Prostate gland (tissue), 2 donors: Measurements from ENCODE around the gene CDH13. TPM values are rescaled to one million over a fixed set of nuclear protein-coding genes. Genes with fewer than 3 reads are reported as not detected.

Experiments used
- DNase-seq: peaks from one replicate; pipeline ENCODE4 v3.0.0-alpha.2; 2019; ENCODE audit warnings: low spot score
- H3K27ac ChIP-seq, 2 donors: fragments of 200-600 bp; sonication (generic); 2 replicates each; pipeline ENCODE4 v1.5.1; 2017 to 2019
- H3K27me3 ChIP-seq: fragments of 200-600 bp; sonication (generic); replicated peaks from 2 replicates; pipeline ENCODE4 v1.5.1; 2019; ENCODE audit not compliant: insufficient read depth
- H3K36me3 ChIP-seq, 2 donors: fragments of 200-600 bp; sonication (generic); 1 replicate in 1 of 2; 2 replicates in 1 of 2; pipeline versions ENCODE4 v1.5.1 to v1.8.1; 2017 to 2019
- H3K4me1 ChIP-seq: fragments of 200-600 bp; sonication (generic); replicated peaks from 2 replicates; pipeline ENCODE4 v1.5.1; 2019
- H3K4me3 ChIP-seq, 2 donors: fragments of 200-600 bp; sonication (generic); 2 replicates each; pipeline ENCODE4 v1.5.1; 2017 to 2019
- H3K9me3 ChIP-seq: fragments of 200-600 bp; sonication (generic); 2 replicates; pipeline ENCODE4 v1.5.1; 2017
- CTCF ChIP-seq, 4 experiments: fragments of 200-600 bp in 2 of 4; fragments of 450-650 bp in 2 of 4; sonication (generic) in 2 of 4; IDR thresholded peaks; 1 replicate in 3 of 4; 2 replicates in 1 of 4; pipeline ENCODE4 v1.5.1; 2016 to 2019; ENCODE audit warnings: antibody characterized with exemption in 4 of 4, mild to moderate bottlenecking in 2 of 4, moderate library complexity in 2 of 4
- POLR2A ChIP-seq: fragments of 450-650 bp; IDR thresholded peaks from one replicate; pipeline ENCODE4 v1.6.1; 2016; ENCODE audit warnings: antibody characterized with exemption, mild to moderate bottlenecking
- POLR2AphosphoS5 ChIP-seq: sonication (generic); formaldehyde crosslinking; IDR thresholded peaks from one replicate; pipeline ENCODE4 v1.6.1; 2017; ENCODE audit warnings: antibody characterized with exemption
- WGBS: methylation state at CpG from one replicate; pipeline ENCODE4 v1.1.5; 2018; 5-methylcytosine and 5-hydroxymethylcytosine counted together
- intact Hi-C: fragments of 100-400 bp; cut with DNase I; formaldehyde crosslinking; loops from one replicate; pipeline ENCODE4 v1.14.2; 2022
- microRNA counts, 2 donors: library from miRNA; unstranded; fragments of <30 nt; microRNA quantifications; one replicate each; lab custom pipeline; 2016 to 2017
- microRNA-seq: library from miRNA; unstranded; fragments of <30 nt; microRNA quantifications from one replicate; pipeline ENCODE4, GENCODE V29; 2016
- small RNA-seq, 2 donors: library from RNA; depleted of rRNA; stranded (forward); fragments of <200 nt; gene quantifications; one replicate each; pipeline ENCODE3, GENCODE V24; 2016
- total RNA-seq, 2 donors: library from RNA; depleted of rRNA; stranded (reverse); fragments of >200 nt; gene quantifications; one replicate each; pipeline ENCODE4 v1.1.0, GENCODE V29; 2016

CDH13 gene
- total RNA-seq, 2 donors from 2014 or later, result 20.6 to 23.0 TPM

GRCh38 chr16:83843657-83844056 lies 1216.9 kb downstream of the CDH13 start:
- H3K27me3 ChIP-seq, result no peaks in the 10 kb centered on the region
- H3K4me1 ChIP-seq, result no peaks in the 10 kb centered on the region
- intact Hi-C loops, result no loop called here
- 73% methylated on average over 10 of the region's 10 CpGs for WGBS
- no peak for DNase-seq
- no peak overlapping the region for H3K27ac ChIP-seq
- H3K4me3 ChIP-seq, result no peak overlapping the region
- H3K36me3 ChIP-seq, result no peaks in the 10 kb centered on the region
- H3K9me3 ChIP-seq, result no peaks in the 10 kb centered on the region
- TF ChIP-seq POLR2AphosphoS5 (no peak), POLR2A (no peak), CTCF (IDR thresholded peaks at IDR 0.05) (no peak)

- intact Hi-C loops, result no loop called here
- no peaks in the 10 kb centered on the region for H3K4me1 ChIP-seq
- no peak overlapping the region for H3K4me3 ChIP-seq
- no peak overlapping the region for H3K27ac ChIP-seq
- 94% methylated on average over 8 of the region's 8 CpGs for WGBS
- TF ChIP-seq POLR2A (no peak), CTCF (IDR thresholded peaks at IDR 0.05) (no peak), POLR2AphosphoS5 (no peak)
- no peaks in the 10 kb centered on the region for H3K27me3 ChIP-seq
- no peak for DNase-seq
- no peaks in the 10 kb centered on the region for H3K36me3 ChIP-seq
- no peaks in the 10 kb centered on the region for H3K9me3 ChIP-seq
Observed at GRCh38 chr16:83845263-83845662, 1218.5 kb downstream of the CDH13 start.

DNA sequence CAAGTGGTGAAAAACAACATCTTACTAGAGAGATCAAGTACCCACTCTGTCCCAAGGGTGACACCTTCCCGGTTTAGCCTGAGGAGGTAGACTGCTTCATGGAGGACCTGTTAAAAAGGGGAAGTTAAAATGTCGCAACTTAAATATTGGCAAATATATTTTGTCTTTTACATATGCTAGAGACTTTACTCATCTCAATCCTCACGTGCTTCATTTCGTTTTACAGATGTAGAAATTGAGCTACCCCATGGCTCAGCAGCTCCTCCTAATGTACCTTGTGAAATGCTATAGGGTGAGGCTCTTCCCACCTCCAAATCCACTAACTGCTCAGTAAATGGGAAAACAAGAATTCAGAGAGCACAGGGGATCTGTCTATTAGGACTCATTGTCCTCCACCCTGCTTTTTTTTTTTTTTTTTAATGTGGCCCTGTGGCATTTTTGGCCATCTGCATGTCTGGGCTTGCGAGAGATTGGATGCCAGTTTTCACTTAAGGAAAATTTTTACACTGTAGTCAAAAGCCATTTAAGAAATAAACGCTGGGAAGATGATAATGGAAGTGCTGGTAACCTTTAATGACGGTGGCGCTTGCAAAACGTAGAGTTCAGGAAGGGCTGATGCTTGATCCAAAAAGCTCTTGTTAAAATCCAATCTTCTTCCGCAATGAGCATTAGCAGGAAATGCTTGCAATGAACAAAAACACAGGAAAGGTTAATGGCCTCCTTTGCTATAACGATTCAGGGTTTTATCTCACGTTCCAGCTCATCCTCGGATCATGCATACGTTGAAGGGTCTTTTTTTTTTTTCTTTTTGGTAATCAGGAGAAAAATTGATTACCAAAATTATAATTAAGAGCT lies 1220.8 kb downstream of the CDH13 start:
- no peak overlapping the region for H3K27ac ChIP-seq
- no peaks in the 10 kb centered on the region for H3K9me3 ChIP-seq
- no peaks in the 10 kb centered on the region for H3K27me3 ChIP-seq
- intact Hi-C loops, result no loop called here
- WGBS, result 53% methylated on average over 14 of the region's 14 CpGs
- no peaks in the 10 kb centered on the region for H3K36me3 ChIP-seq
- H3K4me3 ChIP-seq, result no peak overlapping the region
- TF ChIP-seq CTCF (IDR thresholded peaks at IDR 0.05), result no peak
- no peaks in the 10 kb centered on the region for H3K4me1 ChIP-seq
- no peak for DNase-seq

DNA sequence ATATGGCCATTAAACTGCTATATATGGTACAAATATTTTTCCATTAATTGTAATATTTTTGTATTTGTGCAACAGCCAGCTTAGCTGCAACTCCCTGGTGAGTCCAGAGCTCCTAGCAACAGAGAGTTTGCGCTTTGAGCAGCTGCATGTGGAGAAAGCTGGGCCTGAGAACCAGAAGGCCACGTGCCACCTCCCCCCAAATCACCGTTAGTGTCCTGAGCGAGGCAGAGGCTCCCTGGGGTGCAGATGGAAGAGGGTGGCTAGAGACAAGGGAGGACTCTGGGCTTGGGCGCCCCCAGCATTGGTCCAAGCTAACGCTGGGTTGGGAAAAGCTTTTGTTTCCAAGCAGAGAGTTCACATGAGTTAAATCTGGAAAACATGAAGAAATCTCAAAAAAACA lies 1222.7 kb downstream of the CDH13 start:
- TF ChIP-seq POLR2AphosphoS5 (no peak), POLR2A (no peak), CTCF (IDR thresholded peaks at IDR 0.05) (no peak)
- H3K4me1 ChIP-seq, result no peaks in the 10 kb centered on the region
- DNase-seq, result no peak
- no peak overlapping the region for H3K27ac ChIP-seq
- H3K9me3 ChIP-seq, result no peaks in the 10 kb centered on the region
- intact Hi-C loops, result no loop called here
- WGBS, result 93% methylated on average over 6 of the region's 6 CpGs
- no peaks in the 10 kb centered on the region for H3K27me3 ChIP-seq
- H3K36me3 ChIP-seq, result no peaks in the 10 kb centered on the region
- H3K4me3 ChIP-seq, result no peak overlapping the region

MicroRNAs within 50 kb of the gene (microRNA counts, 767-probe panel; counts per million panel counts)
- 1,352 to 2,290 counts per million in 2 donors for microRNA hsa-miR-3182 (lab: Ali Mortazavi, UCI)

Small RNA genes within 50 kb of the gene (microRNA-seq; reads per million reads assigned to microRNA genes)
- gene MIR3182, result not detected
- gene MIR8058, result not detected

Small RNA genes within 50 kb of the gene (small RNA-seq; reads per million reads assigned to genes)
- gene AC099506.2, result 0 reads per million in 2 donors
- gene MIR3182, result 0 reads per million in 2 donors
- gene MIR8058, result 0 reads per million in 2 donors
